ENCODE measurements around the gene SERPINA1. TPM values are rescaled to one million over a fixed set of nuclear protein-coding genes. Genes with fewer than 3 reads are reported as not detected.

The SERPINA1 gene
- total RNA-seq, 1 experiment from 2014 or later = 235 TPM

DNA sequence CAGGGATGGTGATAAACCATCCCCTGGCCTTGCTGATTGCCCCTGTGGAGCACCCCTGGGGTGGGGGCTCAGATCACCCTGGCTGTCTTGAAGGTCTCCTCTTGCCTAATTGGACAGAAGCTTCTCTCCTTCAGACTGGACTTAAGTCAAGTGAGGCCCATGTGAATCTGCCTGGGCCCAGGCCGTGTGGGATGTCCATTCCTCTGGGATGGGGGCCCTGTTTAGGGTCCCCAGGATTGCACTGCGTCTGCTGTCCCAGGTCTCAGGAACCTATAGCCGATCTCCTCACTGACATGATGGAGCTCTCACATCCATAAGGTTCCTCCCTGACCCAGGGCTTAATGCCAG is 20.2 kb downstream of the SERPINA1 start:
- DNase-seq = no peak
- intact Hi-C loops (cut with micrococcal nuclease; ENCODE audit: unreplicated experiment) = no loop called here
- TF ChIP-seq, protein P1, sequence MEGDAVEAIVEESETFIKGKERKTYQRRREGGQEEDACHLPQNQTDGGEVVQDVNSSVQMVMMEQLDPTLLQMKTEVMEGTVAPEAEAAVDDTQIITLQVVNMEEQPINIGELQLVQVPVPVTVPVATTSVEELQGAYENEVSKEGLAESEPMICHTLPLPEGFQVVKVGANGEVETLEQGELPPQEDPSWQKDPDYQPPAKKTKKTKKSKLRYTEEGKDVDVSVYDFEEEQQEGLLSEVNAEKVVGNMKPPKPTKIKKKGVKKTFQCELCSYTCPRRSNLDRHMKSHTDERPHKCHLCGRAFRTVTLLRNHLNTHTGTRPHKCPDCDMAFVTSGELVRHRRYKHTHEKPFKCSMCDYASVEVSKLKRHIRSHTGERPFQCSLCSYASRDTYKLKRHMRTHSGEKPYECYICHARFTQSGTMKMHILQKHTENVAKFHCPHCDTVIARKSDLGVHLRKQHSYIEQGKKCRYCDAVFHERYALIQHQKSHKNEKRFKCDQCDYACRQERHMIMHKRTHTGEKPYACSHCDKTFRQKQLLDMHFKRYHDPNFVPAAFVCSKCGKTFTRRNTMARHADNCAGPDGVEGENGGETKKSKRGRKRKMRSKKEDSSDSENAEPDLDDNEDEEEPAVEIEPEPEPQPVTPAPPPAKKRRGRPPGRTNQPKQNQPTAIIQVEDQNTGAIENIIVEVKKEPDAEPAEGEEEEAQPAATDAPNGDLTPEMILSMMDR (IDR thresholded peaks at IDR 0.05; ENCODE audit: unreplicated experiment) = no peak
- Mint-ChIP-seq H3K27ac (ENCODE audit: unreplicated experiment) (no peak overlapping the region), H3K36me3 (ENCODE audit: insufficient read depth, unreplicated experiment) (no peaks in the 10 kb centered on the region), H3K27me3 (ENCODE audit: unreplicated experiment) (no peaks in the 10 kb centered on the region), H3K4me1 (ENCODE audit: low read depth, unreplicated experiment) (peaks cover under 1% of the 10 kb centered on the region), H3K9me3 (ENCODE audit: low read depth, unreplicated experiment) (no peaks in the 10 kb centered on the region), H3K4me3 (ENCODE audit: low read depth, unreplicated experiment) (no peak overlapping the region)
- CTCF ChIA-PET = no interaction called here
- BruUV-seq (replicated peaks) = no TSS peak

DNA sequence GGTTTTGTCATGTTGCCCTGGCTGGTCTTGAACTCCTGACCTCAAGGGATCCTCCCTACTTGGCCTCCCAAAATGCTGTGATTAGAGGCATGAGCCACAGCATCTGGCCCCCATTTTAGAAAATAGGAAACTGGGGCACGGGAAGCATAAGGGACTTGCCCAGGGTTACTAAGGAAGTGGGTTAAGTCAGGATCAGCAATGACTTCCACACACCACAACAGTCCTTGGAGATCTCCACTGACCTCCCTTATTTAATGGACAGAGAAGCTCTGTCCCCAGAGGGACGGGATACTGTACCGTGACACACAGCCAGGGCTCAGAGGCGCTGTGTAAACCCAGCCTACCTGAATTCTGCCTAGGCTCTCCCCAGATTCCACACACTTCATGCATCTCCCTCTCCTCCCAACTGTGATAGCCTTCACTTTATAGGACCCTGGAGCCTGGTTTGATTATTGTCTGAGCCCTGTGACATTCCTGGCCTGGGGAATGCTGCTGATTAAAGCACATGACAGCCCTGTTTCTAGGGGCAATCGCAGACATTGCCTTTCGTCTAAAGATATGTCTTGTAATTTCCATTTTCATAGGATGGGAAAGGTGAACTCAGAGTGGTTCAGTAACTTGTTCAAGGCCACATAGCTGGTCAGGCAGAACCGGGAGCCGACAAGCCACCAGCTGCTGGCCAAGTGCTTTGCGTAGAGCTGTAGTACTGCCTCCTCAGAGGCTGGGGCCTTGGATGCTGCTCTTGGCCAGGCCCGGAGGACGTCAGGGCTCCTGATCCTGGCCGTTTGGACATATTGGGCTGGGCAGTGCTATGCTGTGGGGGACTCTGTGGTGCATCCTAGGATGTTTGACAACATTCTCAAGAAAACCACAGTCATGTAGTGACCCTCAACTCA is 20.8 kb downstream of the SERPINA1 start:
- Mint-ChIP-seq H3K36me3 (ENCODE audit: insufficient read depth, unreplicated experiment) (no peaks in the 10 kb centered on the region), H3K27ac (ENCODE audit: unreplicated experiment) (no peak overlapping the region), H3K4me3 (ENCODE audit: low read depth, unreplicated experiment) (no peak overlapping the region), H3K4me1 (ENCODE audit: low read depth, unreplicated experiment) (no peaks in the 10 kb centered on the region), H3K9me3 (ENCODE audit: low read depth, unreplicated experiment) (no peaks in the 10 kb centered on the region), H3K27me3 (ENCODE audit: unreplicated experiment) (no peaks in the 10 kb centered on the region)
- TF ChIP-seq, protein P1 (IDR thresholded peaks at IDR 0.05; ENCODE audit: unreplicated experiment) = no peak
- intact Hi-C loops (cut with micrococcal nuclease; ENCODE audit: unreplicated experiment) = no loop called here
- CTCF ChIA-PET = no interaction called here
- no peak for DNase-seq
- no TSS peak for BruUV-seq (replicated peaks)

DNA sequence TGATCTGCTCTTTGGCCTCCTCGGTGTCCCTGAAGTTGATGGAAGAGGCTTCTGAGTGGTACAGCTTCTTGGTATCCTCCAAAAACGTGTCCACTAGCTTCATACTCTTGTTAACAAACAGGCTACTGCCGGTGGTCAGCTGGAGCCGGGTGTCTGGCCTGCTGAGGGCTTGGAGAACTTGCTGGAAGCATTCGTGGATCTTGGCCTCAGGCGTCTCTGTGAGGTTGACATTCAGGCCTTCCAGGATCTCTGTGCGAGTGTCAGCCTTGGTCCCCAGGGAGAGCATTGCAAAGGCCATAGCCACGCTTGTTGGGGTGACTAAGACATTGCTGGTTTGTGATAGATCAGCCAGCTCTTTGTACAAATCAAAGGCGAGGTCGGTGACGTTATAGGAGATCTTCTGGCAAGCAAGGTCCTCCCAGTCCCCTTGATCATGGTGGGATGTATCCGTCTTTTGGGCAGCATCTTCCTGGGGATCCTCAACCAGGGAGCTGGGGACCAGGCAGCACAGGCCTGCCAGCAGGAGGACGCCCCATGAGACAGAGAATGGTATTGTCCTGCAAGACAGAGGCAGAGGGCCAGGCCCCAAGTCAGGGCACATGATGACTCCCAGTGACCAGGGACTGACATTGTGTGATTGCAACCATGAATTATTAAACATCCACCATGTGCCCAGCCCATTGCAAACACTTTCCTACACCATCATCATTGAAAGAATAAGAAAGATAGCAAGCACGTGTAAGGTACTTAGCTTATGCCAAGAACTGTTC is 22.1 kb downstream of the SERPINA1 start, which contains the start of gene SERPINA2:
Gene SERPINA2, minus strand, starts transcription at position 553 of the 770 bp plus-strand sequence.
- CTCF ChIA-PET = no interaction called here
- DNase-seq = peak; percentile 36
- Mint-ChIP-seq H3K36me3 (ENCODE audit: insufficient read depth, unreplicated experiment) (no peaks in the 10 kb centered on the region), H3K4me3 (ENCODE audit: low read depth, unreplicated experiment) (no peak within 1 kb of the TSS), H3K27ac (ENCODE audit: unreplicated experiment) (no peak within 1 kb of the TSS), H3K9me3 (ENCODE audit: low read depth, unreplicated experiment) (no peaks in the 10 kb centered on the region), H3K4me1 (ENCODE audit: low read depth, unreplicated experiment) (no peaks in the 10 kb centered on the region), H3K27me3 (ENCODE audit: unreplicated experiment) (no peaks in the 10 kb centered on the region)
- no TSS peak for BruUV-seq (replicated peaks)
- intact Hi-C loops (cut with micrococcal nuclease; ENCODE audit: unreplicated experiment) = no loop called here
- TF ChIP-seq, protein P1 (IDR thresholded peaks at IDR 0.05; ENCODE audit: unreplicated experiment) = no peak

DNA sequence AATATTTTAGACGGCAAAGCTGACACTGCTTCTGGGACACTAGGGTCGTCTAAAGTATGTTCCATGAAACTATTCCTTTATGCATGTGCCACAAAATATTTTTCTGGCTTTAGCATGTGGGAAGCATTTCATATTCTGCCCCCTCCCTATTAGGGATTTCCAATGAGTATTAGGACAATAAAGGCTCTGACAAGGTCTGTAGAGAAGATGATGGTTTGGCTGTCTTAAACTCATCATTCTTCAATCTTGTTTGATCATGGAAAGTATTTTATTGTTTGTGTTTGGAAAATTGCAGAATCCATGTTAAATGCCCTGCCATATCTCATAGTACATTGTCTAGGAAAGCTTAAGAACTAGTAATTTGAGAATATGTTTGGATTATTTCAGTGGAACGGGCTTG is 22.8 kb downstream of the SERPINA1 start:
- TF ChIP-seq, protein P1 (IDR thresholded peaks at IDR 0.05; ENCODE audit: unreplicated experiment) = no peak
- no peak overlapping the region for H3K27ac Mint-ChIP-seq (ENCODE audit: unreplicated experiment)
- CTCF ChIA-PET = no interaction called here
- intact Hi-C loops (cut with micrococcal nuclease; ENCODE audit: unreplicated experiment) = no loop called here
- H3K4me3 Mint-ChIP-seq (ENCODE audit: low read depth, unreplicated experiment) = no peak overlapping the region
- no peaks in the 10 kb centered on the region for H3K27me3 Mint-ChIP-seq (ENCODE audit: unreplicated experiment)
- peaks cover 6% of the 10 kb centered on the region for H3K4me1 Mint-ChIP-seq (ENCODE audit: low read depth, unreplicated experiment)
- no peaks in the 10 kb centered on the region for H3K36me3 Mint-ChIP-seq (ENCODE audit: insufficient read depth, unreplicated experiment)
- no TSS peak for BruUV-seq (replicated peaks)
- H3K9me3 Mint-ChIP-seq (ENCODE audit: low read depth, unreplicated experiment) = no peaks in the 10 kb centered on the region
- DNase-seq = no peak
